ENCODE results near the gene IQSEC3.

- TF ChIP-seq EP300 (conservative IDR thresholded peaks at IDR 0.05; ENCODE audit: poor library complexity, severe bottlenecking) (no peak), CTCF (IDR thresholded peaks at IDR 0.05; ENCODE audit: poor library complexity, severe bottlenecking) (no peak), EZH2 (IDR thresholded peaks at IDR 0.05; ENCODE audit: borderline replicate concordance, insufficient read depth, low read length, poor library complexity, severe bottlenecking) (no peak)
Observed at GRCh38 chr12:115518-115917, 49.0 kb downstream of the IQSEC3 start.

All from neural cell (in vitro differentiated cells).